ENCODE data around the gene MYADM. TPM values are rescaled to one million over a fixed set of nuclear protein-coding genes. Genes with fewer than 3 reads are reported as not detected.

MYADM gene
- total RNA-seq, 4 donors from 2014 or later = 20.4 to 49.2 (median 33.6) TPM

- 75 to 80% methylated on average over 6 of the region's 6 CpGs for WGBS, 2 donors
- intact Hi-C loops (cut with DNase I; ENCODE audit: low total_unique reads) = no loop called here
- no peak for DNase-seq (ENCODE audit: low spot score in 2 of 2)
- TF ChIP-seq POLR2A (IDR thresholded peaks at IDR 0.05) (no peak), CTCF (IDR thresholded peaks at IDR 0.05) (no peak)
- no peak overlapping the region for H3K4me3 ChIP-seq (ENCODE audit: low read depth, poor library complexity, severe bottlenecking)
Observed at GRCh38 chr19:53872762-53873161, 5.1 kb downstream of the MYADM start.

DNA sequence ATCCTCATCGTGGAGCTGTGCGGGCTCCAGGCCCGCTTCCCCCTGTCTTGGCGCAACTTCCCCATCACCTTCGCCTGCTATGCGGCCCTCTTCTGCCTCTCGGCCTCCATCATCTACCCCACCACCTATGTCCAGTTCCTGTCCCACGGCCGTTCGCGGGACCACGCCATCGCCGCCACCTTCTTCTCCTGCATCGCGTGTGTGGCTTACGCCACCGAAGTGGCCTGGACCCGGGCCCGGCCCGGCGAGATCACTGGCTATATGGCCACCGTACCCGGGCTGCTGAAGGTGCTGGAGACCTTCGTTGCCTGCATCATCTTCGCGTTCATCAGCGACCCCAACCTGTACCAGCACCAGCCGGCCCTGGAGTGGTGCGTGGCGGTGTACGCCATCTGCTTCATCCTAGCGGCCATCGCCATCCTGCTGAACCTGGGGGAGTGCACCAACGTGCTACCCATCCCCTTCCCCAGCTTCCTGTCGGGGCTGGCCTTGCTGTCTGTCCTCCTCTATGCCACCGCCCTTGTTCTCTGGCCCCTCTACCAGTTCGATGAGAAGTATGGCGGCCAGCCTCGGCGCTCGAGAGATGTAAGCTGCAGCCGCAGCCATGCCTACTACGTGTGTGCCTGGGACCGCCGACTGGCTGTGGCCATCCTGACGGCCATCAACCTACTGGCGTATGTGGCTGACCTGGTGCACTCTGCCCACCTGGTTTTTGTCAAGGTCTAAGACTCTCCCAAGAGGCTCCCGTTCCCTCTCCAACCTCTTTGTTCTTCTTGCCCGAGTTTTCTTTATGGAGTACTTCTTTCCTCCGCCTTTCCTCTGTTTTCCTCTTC is 6.3 kb downstream of the MYADM start:
- DNase-seq (ENCODE audit: low spot score in 2 of 2) = no peak
- WGBS, 2 donors = 92 to 93% methylated on average over 51 of the region's 51 CpGs
- intact Hi-C loops (cut with DNase I; ENCODE audit: low total_unique reads) = no loop called here
- TF ChIP-seq POLR2A (IDR thresholded peaks at IDR 0.05) (no peak), CTCF (IDR thresholded peaks at IDR 0.05) (no peak)
- no peak overlapping the region for H3K4me3 ChIP-seq (ENCODE audit: low read depth, poor library complexity, severe bottlenecking)

- H3K4me3 ChIP-seq (ENCODE audit: low read depth, poor library complexity, severe bottlenecking) = no peak overlapping the region
- TF ChIP-seq CTCF (IDR thresholded peaks at IDR 0.05) = no peak
- no peak for TF ChIP-seq POLR2A (IDR thresholded peaks at IDR 0.05)
- DNase-seq (ENCODE audit: low spot score in 2 of 2) = no peak
- intact Hi-C loops (cut with DNase I; ENCODE audit: low total_unique reads) = no loop called here
- WGBS, 2 donors = 62 to 75% methylated on average over 6 of the region's 6 CpGs
Observed at GRCh38 chr19:53874606-53874990, 6.9 kb downstream of the MYADM start.

- intact Hi-C loops (cut with DNase I; ENCODE audit: low total_unique reads) = no loop called here
- no peak for DNase-seq (ENCODE audit: low spot score in 2 of 2)
- TF ChIP-seq CTCF (IDR thresholded peaks at IDR 0.05) (no peak), POLR2A (IDR thresholded peaks at IDR 0.05) (no peak)
- 85% methylated on average over 17 of the region's 17 CpGs for WGBS, 2 donors
- no peak overlapping the region for H3K4me3 ChIP-seq (ENCODE audit: low read depth, poor library complexity, severe bottlenecking)
Observed at GRCh38 chr19:53875602-53876325, 8.1 kb downstream of the MYADM start.

DNA sequence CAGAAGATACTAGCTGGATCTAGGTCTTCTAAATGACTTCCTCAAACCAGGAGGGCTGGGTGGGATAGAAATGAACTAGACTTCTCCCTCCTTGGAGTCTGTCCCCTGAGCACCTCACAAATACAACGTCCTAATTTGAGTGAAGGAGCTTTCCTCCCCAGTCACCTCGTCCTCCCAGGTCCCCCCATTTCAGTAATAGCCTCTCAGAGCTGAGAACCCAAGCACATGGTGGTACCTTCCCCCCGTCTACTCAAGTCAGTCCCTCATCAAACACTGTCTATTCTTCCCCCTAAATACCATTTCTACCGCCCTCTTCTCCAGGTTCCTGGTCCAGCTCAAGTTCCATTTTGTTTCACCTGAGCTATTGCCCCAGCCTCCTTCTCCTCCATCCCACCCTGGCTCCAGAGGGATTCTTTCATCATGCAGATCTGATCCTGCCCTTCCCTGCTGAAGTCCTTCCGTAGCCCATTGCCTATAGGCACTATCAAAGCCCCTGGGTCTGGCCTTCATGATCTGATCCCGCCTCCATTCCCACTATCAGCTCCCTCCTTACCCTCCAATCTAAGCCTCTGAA is 9.1 kb downstream of the MYADM start:
- no peak overlapping the region for H3K4me3 ChIP-seq (ENCODE audit: low read depth, poor library complexity, severe bottlenecking)
- 73 to 91% methylated on average over 5 to 6 of the region's 6 CpGs for WGBS, 2 donors
- TF ChIP-seq POLR2A (IDR thresholded peaks at IDR 0.05) = no peak
- TF ChIP-seq CTCF (IDR thresholded peaks at IDR 0.05) = no peak
- no peak for DNase-seq (ENCODE audit: low spot score in 2 of 2)
- intact Hi-C loops (cut with DNase I; ENCODE audit: low total_unique reads) = no loop called here

Measured in lower leg skin (tissue), 4 donors.